Mononuclear cell (primary cell): ENCODE data around the gene ATP11A. TPM values are rescaled to one million over a fixed set of nuclear protein-coding genes. Genes with fewer than 3 reads are reported as not detected.

Source experiments
- H3K27me3 ChIP-seq: 2 replicates; pipeline ENCODE4 v1.6.0; 2011; ENCODE audit warnings: low read length, control low read depth; ENCODE audit not compliant: insufficient read depth
- H3K4me1 ChIP-seq: 2 replicates; pipeline ENCODE4 v1.5.1; 2011; ENCODE audit warnings: mild to moderate bottlenecking, low read length, control low read depth; ENCODE audit not compliant: insufficient read depth
- H3K4me3 ChIP-seq: 2 replicates; pipeline ENCODE4 v1.5.1; 2011; ENCODE audit warnings: mild to moderate bottlenecking, low read length, moderate library complexity
- H3K9me3 ChIP-seq: 2 replicates; pipeline ENCODE4 v1.5.1; 2011; ENCODE audit warnings: low read depth, mild to moderate bottlenecking, control low read depth, low read length
- total RNA-seq: library from RNA; depleted of rRNA; stranded (reverse); fragments of >200 nt; gene quantifications from one replicate; pipeline ENCODE4 v1.2.3, GENCODE V29; 2012

ATP11A gene
- total RNA-seq, 1 donor = 24.9 TPM

DNA sequence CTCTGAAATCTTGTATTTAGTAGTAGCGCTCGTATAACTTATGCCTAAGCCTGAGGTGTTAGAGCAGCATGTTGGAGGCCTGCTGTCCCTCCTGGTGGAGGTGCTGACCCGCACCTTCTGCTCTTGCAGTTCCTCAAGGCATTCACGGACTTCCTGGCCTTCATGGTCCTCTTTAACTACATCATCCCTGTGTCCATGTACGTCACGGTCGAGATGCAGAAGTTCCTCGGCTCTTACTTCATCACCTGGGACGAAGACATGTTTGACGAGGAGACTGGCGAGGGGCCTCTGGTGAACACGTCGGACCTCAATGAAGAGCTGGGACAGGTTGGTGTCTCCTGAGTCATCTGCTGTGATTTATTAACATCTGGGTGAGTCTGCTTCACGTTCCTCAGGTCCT, 136.7 kb downstream of the ATP11A start:
- Histone ChIP-seq H3K27me3 (no peaks in the 10 kb centered on the region), H3K4me1 (no peaks in the 10 kb centered on the region), H3K9me3 (no peaks in the 10 kb centered on the region), H3K4me3 (no peak overlapping the region)

DNA sequence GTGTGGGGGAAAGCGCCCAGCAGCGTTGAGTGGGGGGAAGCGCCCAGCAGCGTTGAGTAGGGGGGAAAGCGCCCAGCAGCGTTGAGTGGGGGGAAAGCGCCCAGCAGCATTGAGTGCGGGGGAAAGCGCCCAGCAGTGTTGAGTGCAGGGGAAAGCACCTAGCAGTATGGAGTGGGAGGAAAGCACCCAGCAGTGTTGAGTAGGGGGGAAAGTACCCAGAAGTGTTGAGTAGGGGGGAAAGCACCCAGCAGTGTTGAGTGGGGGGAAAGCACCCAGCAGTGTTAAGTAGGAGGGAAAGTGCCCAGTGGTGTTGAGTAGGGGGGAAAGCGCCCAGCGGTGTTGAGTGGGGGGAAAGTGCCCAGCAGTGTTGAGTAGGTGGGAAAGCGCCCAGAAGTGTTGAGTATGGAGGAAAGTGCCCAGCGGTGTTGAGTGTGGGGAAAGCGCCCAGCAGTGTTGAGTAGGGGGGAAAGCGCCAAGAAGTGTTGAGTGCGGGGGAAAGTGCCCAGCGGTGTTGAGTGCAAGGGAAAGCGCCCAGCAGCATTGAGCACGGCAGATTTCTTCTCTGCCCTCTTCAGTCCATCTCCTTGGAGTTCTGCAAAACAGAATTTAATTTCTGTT, 138.4 kb downstream of the ATP11A start:
- H3K4me1 ChIP-seq = no peaks in the 10 kb centered on the region
- no peaks in the 10 kb centered on the region for H3K9me3 ChIP-seq
- H3K27me3 ChIP-seq = no peaks in the 10 kb centered on the region
- no peak overlapping the region for H3K4me3 ChIP-seq

DNA sequence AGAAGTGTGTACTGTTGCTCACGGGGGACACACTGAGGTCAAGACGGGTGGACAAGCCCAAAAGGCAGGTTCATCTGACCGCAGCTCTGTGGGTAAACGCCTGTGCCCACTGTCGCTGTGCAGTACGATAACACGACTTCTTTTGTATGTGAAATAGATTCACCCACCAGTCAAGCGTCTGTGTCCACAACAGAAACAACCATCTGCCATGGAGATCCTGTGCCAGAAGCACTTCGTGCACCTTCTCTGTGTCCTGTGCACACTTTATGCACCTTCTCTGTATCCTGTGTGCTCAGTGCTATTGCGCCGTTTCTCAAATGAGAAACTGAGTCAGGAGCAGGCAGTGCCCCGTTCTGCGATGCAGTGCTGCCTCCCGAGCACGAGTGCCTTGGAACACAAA, 138.9 kb downstream of the ATP11A start:
- Histone ChIP-seq H3K27me3 (no peaks in the 10 kb centered on the region), H3K4me1 (no peaks in the 10 kb centered on the region), H3K4me3 (no peak overlapping the region), H3K9me3 (no peaks in the 10 kb centered on the region)

DNA sequence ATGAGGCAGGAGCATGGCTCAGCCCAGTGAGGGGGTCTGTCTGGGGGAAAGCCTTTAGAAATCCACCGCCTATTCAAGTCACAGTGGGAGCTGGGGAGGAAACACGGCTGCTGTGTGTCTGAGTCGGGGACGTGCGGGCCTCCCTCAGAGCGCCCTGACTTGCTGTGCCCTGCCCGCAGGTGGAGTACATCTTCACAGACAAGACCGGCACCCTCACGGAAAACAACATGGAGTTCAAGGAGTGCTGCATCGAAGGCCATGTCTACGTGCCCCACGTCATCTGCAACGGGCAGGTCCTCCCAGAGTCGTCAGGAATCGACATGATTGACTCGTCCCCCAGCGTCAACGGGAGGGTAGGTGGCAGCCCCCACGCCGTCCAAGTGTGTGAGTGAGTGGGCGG, 141.4 kb downstream of the ATP11A start:
- no peaks in the 10 kb centered on the region for H3K4me1 ChIP-seq
- H3K4me3 ChIP-seq = no peak overlapping the region
- H3K9me3 ChIP-seq = no peaks in the 10 kb centered on the region
- H3K27me3 ChIP-seq = no peaks in the 10 kb centered on the region

DNA sequence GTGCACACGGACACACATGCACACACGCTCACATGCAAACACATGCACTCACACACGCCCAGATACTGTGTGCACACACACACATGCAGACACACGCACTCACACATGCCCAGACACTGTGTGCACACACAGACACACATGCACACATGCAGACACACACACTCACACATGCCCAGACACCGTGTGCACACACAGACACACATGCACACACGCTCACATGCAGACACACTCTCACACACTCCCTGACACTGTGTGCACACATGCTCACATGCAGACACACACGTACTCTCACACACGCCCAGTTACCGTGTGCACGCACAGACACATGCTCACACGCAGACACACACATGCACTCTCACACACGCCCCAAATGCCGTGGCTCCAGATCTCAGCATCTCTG, 142.0 kb downstream of the ATP11A start:
- Histone ChIP-seq H3K9me3 (no peaks in the 10 kb centered on the region), H3K4me1 (no peaks in the 10 kb centered on the region), H3K27me3 (no peaks in the 10 kb centered on the region), H3K4me3 (no peak overlapping the region)

DNA sequence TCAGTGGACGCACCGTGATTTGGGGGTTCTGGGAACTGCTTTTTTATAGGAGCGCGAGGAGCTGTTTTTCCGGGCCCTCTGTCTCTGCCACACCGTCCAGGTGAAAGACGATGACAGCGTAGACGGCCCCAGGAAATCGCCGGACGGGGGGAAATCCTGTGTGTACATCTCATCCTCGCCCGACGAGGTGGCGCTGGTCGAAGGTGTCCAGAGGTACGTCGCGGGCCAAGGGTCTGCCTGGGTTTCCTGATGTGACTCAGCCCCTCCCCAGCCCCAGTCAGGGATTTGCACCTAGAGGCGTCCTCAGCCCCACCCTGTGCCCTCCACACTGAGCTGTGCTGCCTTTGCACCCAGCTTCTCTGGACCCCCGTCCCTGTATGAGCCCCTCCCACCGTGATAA, 143.0 kb downstream of the ATP11A start:
- no peaks in the 10 kb centered on the region for H3K9me3 ChIP-seq
- no peaks in the 10 kb centered on the region for H3K27me3 ChIP-seq
- no peaks in the 10 kb centered on the region for H3K4me1 ChIP-seq
- no peak overlapping the region for H3K4me3 ChIP-seq

DNA sequence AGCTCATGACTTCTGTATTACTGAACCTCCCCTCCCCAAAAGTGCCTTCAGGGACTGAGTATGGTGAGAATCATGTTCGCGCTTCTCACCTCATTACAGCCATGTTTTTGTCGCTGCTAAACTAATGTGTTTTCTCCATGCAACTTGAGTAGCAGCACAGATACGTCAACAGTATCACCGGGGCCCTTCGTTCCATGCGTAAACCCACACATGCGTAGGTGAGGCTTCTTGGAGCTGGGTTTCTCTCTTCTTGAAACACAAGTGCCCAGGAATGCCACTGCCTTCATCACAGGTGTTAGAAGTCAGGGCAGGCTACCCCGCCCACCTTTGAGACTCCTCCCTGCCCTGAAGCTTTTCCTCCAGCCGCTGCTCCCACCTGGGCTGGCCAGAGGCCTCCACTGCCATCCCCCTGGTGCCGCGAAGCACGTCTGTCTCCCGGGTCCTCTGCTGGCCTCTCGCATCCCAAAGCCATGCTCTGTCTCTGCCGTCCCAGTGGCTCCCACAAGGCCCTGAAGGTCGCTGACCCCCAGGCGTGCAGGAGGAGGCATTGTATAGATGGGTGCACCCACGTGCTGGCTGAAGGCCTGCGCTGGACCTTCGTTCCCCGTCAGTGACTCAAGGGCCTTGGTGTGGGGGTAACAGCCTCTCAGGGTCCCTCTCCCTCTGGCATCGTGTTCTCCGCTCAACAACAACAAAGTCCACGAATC, 143.9 kb downstream of the ATP11A start:
- H3K4me3 ChIP-seq = no peak overlapping the region
- H3K4me1 ChIP-seq = no peaks in the 10 kb centered on the region
- H3K27me3 ChIP-seq = no peaks in the 10 kb centered on the region
- no peaks in the 10 kb centered on the region for H3K9me3 ChIP-seq

DNA sequence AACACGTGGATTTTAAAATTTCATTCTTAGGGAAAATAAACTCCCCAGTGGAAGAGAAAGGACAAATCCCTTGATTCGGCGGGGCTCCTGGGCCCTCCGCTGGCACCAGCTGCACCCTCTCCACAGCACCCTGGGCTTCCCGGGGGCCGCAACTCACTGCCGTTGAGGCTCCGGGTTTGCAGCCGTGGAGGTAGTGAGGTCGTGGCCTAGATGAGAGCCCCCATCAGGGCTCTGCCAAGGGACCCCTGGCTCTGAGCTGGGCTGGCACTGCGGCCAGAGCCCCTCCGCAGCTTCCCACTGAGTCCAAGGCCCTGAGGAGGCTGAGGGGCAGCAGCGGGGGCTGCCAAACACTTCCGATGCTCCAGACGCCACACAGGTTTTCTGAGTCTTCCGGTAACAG, 145.5 kb downstream of the ATP11A start:
- Histone ChIP-seq H3K27me3 (no peaks in the 10 kb centered on the region), H3K4me3 (no peak overlapping the region), H3K4me1 (no peaks in the 10 kb centered on the region), H3K9me3 (no peaks in the 10 kb centered on the region)

DNA sequence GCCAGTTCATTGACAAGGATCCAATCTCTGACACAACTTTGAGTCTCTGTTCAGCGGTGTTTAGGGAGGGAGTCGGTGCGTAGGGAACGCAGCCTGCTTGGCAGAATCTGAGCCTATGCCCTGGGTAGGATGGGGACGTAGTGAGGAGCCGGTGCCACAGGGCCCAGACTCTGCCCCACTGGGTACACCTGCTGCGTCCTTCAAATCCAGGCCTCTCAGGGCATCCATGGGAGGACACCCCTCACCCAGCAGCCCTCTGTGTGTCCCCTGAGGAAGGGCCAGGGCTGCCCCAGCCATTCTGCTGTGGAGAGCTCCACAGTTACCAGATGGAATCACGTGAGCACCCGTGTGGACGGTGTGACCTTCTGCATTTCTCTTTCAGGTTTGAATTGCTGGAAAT, 146.0 kb downstream of the ATP11A start:
- Histone ChIP-seq H3K27me3 (no peaks in the 10 kb centered on the region), H3K9me3 (no peaks in the 10 kb centered on the region), H3K4me1 (no peaks in the 10 kb centered on the region), H3K4me3 (no peak overlapping the region)

DNA sequence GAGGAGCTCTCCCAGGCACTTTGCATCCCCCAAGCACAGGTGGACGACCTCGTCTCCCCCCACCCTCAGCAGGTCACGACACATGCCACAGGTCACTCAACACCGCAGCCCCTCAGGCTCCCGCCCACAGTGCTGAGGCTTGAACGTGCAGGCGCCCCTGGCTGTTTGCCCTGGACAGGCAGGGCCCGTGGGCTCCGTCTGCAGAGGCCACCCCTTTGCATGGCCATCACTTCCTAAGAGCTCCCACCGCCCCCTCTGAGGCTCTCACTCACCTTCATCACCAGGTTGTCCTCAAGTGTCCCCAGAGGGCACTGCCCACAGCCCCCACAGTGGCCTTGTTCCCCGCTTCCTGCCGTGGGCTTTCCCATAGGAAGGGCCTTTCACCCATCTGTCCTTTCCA, 147.1 kb downstream of the ATP11A start:
- Histone ChIP-seq H3K4me1 (no peaks in the 10 kb centered on the region), H3K4me3 (no peak overlapping the region), H3K9me3 (no peaks in the 10 kb centered on the region), H3K27me3 (no peaks in the 10 kb centered on the region)

DNA sequence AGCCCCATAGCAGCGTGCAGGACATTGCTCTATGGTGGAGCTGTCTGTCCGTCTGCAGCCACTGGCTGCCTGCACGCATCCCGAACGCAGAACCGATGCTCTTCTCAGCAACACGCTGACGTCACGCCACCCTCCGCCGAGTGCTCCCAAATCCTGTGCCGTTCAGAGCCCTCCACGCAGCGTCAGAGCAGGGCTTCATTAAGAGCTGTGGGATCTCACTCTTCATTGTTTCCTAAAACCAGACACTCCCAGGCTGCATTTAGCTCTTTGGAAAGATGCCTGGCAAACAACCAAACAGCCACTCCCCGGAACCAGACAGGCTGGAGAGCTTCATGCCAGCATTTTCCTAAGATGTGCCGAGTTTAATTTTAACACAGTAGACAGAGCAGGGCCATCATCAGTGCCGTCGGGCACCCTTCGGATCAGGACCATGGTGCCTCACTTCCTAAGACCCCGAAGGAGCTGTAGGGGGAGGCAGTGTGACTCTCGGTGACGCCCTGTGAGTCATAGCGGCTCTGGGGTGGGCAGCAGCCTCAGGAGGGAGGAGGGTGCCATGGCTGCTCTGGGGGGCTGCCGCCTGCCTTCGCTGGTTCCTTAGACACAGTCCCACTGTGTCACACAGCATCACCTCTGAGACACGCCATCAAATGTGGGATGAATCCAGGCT, 147.7 kb downstream of the ATP11A start:
- H3K9me3 ChIP-seq = no peaks in the 10 kb centered on the region
- H3K4me1 ChIP-seq = no peaks in the 10 kb centered on the region
- H3K27me3 ChIP-seq = no peaks in the 10 kb centered on the region
- no peak overlapping the region for H3K4me3 ChIP-seq

DNA sequence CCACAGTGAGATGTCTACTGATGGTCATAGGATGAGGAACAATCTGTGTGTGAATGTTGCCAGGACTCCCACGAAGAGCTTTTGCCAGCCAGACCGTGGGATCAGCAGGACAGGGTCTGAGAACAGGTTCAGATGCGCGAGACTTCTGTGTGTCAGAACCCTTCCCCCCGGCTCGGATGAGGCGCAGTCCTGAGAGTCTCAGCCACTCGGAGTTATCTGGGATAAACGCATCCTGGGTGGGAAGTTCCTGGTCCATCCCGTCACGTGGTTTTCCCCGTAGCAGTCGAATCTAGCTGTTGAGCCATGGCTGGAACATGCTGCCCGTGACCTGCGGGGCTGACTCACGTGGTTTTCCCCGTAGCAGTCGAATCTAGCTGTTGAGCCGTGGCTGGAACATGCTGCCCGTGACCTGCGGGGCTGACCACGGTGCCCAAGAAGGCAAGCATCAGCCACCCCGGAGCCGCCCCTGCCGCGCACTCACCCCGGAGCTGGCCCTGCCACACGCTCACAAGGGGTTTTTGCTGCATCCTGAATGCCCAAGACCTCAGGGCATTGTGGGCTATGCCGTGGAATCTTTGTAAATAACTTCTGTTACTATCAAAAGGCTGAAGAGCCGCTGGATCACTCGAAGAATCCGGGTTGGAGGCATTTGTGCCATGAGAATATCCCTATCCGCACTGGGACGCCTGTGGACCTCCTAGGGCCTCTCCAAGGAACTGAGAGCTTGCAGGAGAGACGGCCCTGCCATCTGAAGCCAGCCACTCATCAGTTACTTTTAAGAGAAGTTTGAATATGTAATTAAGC, 148.4 kb downstream of the ATP11A start:
- H3K9me3 ChIP-seq = no peaks in the 10 kb centered on the region
- H3K4me1 ChIP-seq = no peaks in the 10 kb centered on the region
- no peaks in the 10 kb centered on the region for H3K27me3 ChIP-seq
- H3K4me3 ChIP-seq = no peak overlapping the region

DNA sequence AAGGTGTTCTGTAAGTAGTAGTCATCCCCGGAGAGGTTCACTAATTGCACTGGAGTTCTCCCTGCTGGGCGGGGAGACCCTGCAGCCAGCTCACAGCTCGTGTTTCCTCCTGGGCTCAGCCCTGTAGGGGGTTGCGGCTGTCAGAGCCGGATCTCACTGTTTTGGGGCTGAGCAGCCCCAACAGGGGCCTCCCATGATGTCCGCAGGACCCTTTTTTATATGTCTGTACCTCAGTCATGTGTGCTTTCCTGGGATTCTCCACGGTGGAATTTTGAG, 148.9 kb downstream of the ATP11A start:
- H3K4me1 ChIP-seq = no peaks in the 10 kb centered on the region
- H3K4me3 ChIP-seq = no peak overlapping the region
- no peaks in the 10 kb centered on the region for H3K27me3 ChIP-seq
- H3K9me3 ChIP-seq = no peaks in the 10 kb centered on the region

DNA sequence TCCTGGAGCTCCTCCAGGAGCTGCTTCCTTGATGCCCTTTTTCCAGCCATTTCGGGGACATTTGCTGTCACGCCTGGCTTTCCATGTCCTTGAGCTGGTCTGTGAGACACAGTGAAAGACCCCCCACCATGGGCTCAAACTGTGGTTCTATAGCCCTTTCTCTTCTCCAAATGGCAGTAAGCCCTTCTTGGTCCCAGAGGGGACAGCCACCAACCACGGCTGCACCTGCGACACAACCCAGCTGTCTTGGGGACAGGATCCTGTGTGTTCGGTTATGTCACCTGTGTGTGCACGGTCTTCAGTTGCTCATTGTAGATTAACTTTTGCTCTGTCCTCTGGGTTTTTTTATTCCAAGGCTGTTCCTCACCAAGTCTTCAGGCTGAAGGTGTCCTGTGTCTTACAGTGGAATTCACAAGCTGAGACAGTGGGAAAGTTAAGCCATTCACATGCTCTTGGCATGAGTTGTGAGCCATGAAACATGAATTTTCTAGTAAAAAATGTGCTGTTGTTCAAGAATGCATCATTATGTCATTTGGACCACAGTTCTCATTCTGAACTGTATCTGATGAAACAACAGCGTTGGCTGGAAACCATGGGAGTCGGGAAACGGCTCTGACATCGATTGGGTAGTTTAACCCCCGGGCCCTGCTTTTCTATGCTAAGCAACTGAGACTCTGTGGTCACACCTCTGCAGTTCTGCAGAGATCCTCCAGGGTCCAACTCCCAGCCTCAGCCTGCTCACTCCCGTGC, 149.7 kb downstream of the ATP11A start:
- H3K4me3 ChIP-seq = no peak overlapping the region
- no peaks in the 10 kb centered on the region for H3K9me3 ChIP-seq
- no peaks in the 10 kb centered on the region for H3K4me1 ChIP-seq
- no peaks in the 10 kb centered on the region for H3K27me3 ChIP-seq
